H1 (cell line): Measurements from ENCODE around the gene CYP26A1. TPM values are rescaled to one million over a fixed set of nuclear protein-coding genes. Genes with fewer than 3 reads are reported as not detected.

Source experiments
- CTCF ChIA-PET: fragments of 300-600 bp; sonication (Branson Sonifier 250); formaldehyde crosslinking; loops from one replicate; lab custom pipeline; 2021; ENCODE audit not compliant: partially characterized antibody; lab: Charles Lee
- POLR2A ChIA-PET: fragments of 300-600 bp; sonication (Branson Sonifier 250); formaldehyde crosslinking; loops from one replicate; lab custom pipeline; 2021; ENCODE audit warnings: inconsistent platforms; ENCODE audit not compliant: partially characterized antibody; lab: Charles Lee
- DNase-seq, 2 experiments: peaks; one replicate each; pipeline versions ENCODE4 v3.0.0 to v3.0.0-alpha.2; 2010 to 2022; ENCODE audit warnings: low spot score in 2 of 2, low read depth in 1 of 2, mixed read lengths in 1 of 2
- FAIRE-seq: peaks from 2 replicates; lab custom pipeline; 2011; peaks lifted over from hg19 to GRCh38; lab: Jason Lieb, UNC
- H2AFZ ChIP-seq: 2 replicates; pipeline ENCODE4 v1.8.1; 2012; ENCODE audit warnings: low read length, inconsistent platforms
- H2AK5ac ChIP-seq: 2 replicates; pipeline ENCODE4 v1.6.1; 2013; ENCODE audit warnings: low read depth, low read length
- H2BK120ac ChIP-seq: replicated peaks from 2 replicates; pipeline ENCODE3; 2013; ENCODE audit warnings: low read depth, low read length, inconsistent platforms
- H2BK12ac ChIP-seq: 2 replicates; pipeline ENCODE4 v1.6.1; 2013; ENCODE audit warnings: low read depth, low read length
- H2BK15ac ChIP-seq: 2 replicates; pipeline ENCODE4 v1.6.1; 2013; ENCODE audit warnings: low read length
- H2BK20ac ChIP-seq: 2 replicates; pipeline ENCODE4 v1.6.1; 2013; ENCODE audit warnings: low read length
- H2BK5ac ChIP-seq: 2 replicates; pipeline ENCODE4 v1.6.1; 2013; ENCODE audit warnings: low read depth, low read length
- H3K14ac ChIP-seq: 2 replicates; pipeline ENCODE4 v1.6.1; 2013; ENCODE audit warnings: inconsistent platforms; ENCODE audit not compliant: insufficient read length
- H3K18ac ChIP-seq: 2 replicates; pipeline ENCODE4 v1.6.1; 2013; ENCODE audit warnings: low read length; ENCODE audit errors: extremely low read depth
- H3K23ac ChIP-seq: 2 replicates; pipeline ENCODE4 v1.6.1; 2013; ENCODE audit warnings: inconsistent platforms; ENCODE audit not compliant: insufficient read length
- H3K23me2 ChIP-seq: 2 replicates; pipeline ENCODE4 v1.6.1; 2013; ENCODE audit warnings: low read depth, low read length
- H3K27ac ChIP-seq: 2 replicates; pipeline ENCODE4 v1.6.1; 2011; ENCODE audit warnings: low read depth, low read length, inconsistent platforms
- H3K27me3 ChIP-seq, 4 experiments: replicated peaks in 1 of 4; 1 replicate in 1 of 4; 2 replicates in 3 of 4; pipeline versions ENCODE4 v1.6.1 to v1.8.1; 2011 to 2013; ENCODE audit warnings: low read length in 3 of 4, mild to moderate bottlenecking in 3 of 4, inconsistent platforms in 2 of 4, mixed read lengths in 2 of 4, moderate library complexity in 1 of 4; ENCODE audit not compliant: control insufficient read depth in 3 of 4, insufficient read depth in 3 of 4; ENCODE audit errors: extremely low read depth in 1 of 4
- H3K36me3 ChIP-seq, 4 experiments: 2 replicates each; pipeline versions ENCODE4 v1.6.1 to v1.8.1; 2011 to 2013; ENCODE audit warnings: mild to moderate bottlenecking in 4 of 4, low read length in 3 of 4, moderate library complexity in 2 of 4, control low read depth in 1 of 4, inconsistent platforms in 1 of 4; ENCODE audit not compliant: insufficient read depth in 4 of 4, control insufficient read depth in 2 of 4
- H3K4ac ChIP-seq: replicated peaks from 2 replicates; pipeline ENCODE3; 2013; ENCODE audit warnings: low read length, low read depth, mixed read lengths, inconsistent platforms; ENCODE audit not compliant: insufficient read length
- H3K4me1 ChIP-seq, 4 experiments: replicated peaks in 1 of 4; 1 replicate in 1 of 4; 2 replicates in 3 of 4; pipeline versions ENCODE4 v1.6.1 to v1.8.1; 2011 to 2013; ENCODE audit warnings: low read length in 3 of 4, inconsistent platforms in 2 of 4, mixed read lengths in 1 of 4; ENCODE audit not compliant: insufficient read depth in 4 of 4, control insufficient read depth in 3 of 4
- H3K4me2 ChIP-seq, 2 experiments: 2 replicates each; pipeline versions ENCODE4 v1.6.1 to v1.8.1; 2011 to 2013; ENCODE audit warnings: low read depth in 2 of 2, low read length in 2 of 2, control low read depth in 1 of 2, inconsistent platforms in 1 of 2, mild to moderate bottlenecking in 1 of 2; ENCODE audit not compliant: insufficient read depth in 1 of 2
- H3K4me3 ChIP-seq, 4 experiments: fragments of 200-600, 300-600 bp in 1 of 4; sonication (generic), shearing (Covaris generic), sonication (Bioruptor Twin) in 1 of 4; 2 replicates each; pipeline versions ENCODE4 v1.5.1 to v1.8.1; 2011 to 2016; ENCODE audit warnings: low read length in 4 of 4, low read depth in 3 of 4, control low read depth in 2 of 4, inconsistent platforms in 2 of 4, mild to moderate bottlenecking in 2 of 4, mixed read lengths in 1 of 4, moderate library complexity in 1 of 4; ENCODE audit not compliant: insufficient read depth in 2 of 4; ENCODE audit errors: extremely low read depth in 1 of 4
- H3K56ac ChIP-seq: replicated peaks from 2 replicates; pipeline ENCODE3; 2013; ENCODE audit warnings: low read depth, mild to moderate bottlenecking, mixed read lengths, low read length, inconsistent platforms; ENCODE audit not compliant: insufficient read length
- H3K79me1 ChIP-seq: 2 replicates; pipeline ENCODE4 v1.6.1; 2013; ENCODE audit warnings: low read depth, low read length, control low read depth
- H3K79me2 ChIP-seq, 2 experiments: 2 replicates each; pipeline versions ENCODE4 v1.6.1 to v1.8.1; 2012 to 2013; ENCODE audit warnings: low read length in 2 of 2, mild to moderate bottlenecking in 2 of 2, inconsistent platforms in 1 of 2; ENCODE audit not compliant: insufficient read depth in 2 of 2, control insufficient read depth in 1 of 2
- H3K9ac ChIP-seq, 4 experiments: replicated peaks in 1 of 4; 1 replicate in 1 of 4; 2 replicates in 3 of 4; pipeline versions ENCODE4 v1.6.1 to v1.8.1; 2011 to 2013; ENCODE audit warnings: low read depth in 3 of 4, low read length in 3 of 4, control low read depth in 2 of 4, mild to moderate bottlenecking in 2 of 4, moderate library complexity in 2 of 4, inconsistent platforms in 1 of 4; ENCODE audit errors: extremely low read depth in 1 of 4
- H3K9me3 ChIP-seq, 2 experiments: 2 replicates each; pipeline versions ENCODE4 v1.6.1 to v1.8.1; 2012 to 2013; ENCODE audit warnings: mild to moderate bottlenecking in 2 of 2, moderate library complexity in 2 of 2, control low read depth in 1 of 2, inconsistent platforms in 1 of 2, low read depth in 1 of 2, low read length in 1 of 2, mixed read lengths in 1 of 2; ENCODE audit not compliant: insufficient read depth in 2 of 2
- H4K20me1 ChIP-seq, 2 experiments: replicated peaks in 1 of 2; 2 replicates each; pipeline versions ENCODE3 to v1.8.1; 2011 to 2013; ENCODE audit warnings: inconsistent platforms in 2 of 2, low read length in 2 of 2, mild to moderate bottlenecking in 1 of 2; ENCODE audit not compliant: insufficient read depth in 2 of 2, control insufficient read depth in 1 of 2
- H4K5ac ChIP-seq: 2 replicates; pipeline ENCODE4 v1.6.1; 2013; ENCODE audit warnings: low read length, low read depth, mixed read lengths, inconsistent platforms; ENCODE audit not compliant: insufficient read length
- H4K8ac ChIP-seq: 2 replicates; pipeline ENCODE4 v1.8.0; 2013; ENCODE audit warnings: mild to moderate bottlenecking, moderate library complexity, low read length, inconsistent platforms; ENCODE audit not compliant: insufficient read depth; ENCODE audit errors: extremely low read depth
- H4K91ac ChIP-seq: replicated peaks from 2 replicates; pipeline ENCODE3; 2013; ENCODE audit warnings: low read length, mixed read lengths, inconsistent platforms; ENCODE audit not compliant: insufficient read length
- HDAC2 ChIP-seq, 2 experiments: fragments of 300-600 bp in 1 of 2; sonication (generic) in 1 of 2; IDR thresholded peaks; 2 replicates each; pipeline ENCODE4 v1.6.1; 2011 to 2012; ENCODE audit warnings: low read depth in 2 of 2, low read length in 2 of 2, mild to moderate bottlenecking in 2 of 2, moderate library complexity in 2 of 2, borderline replicate concordance in 1 of 2, inconsistent platforms in 1 of 2
- SIX5 ChIP-seq: IDR thresholded peaks from 2 replicates; pipeline ENCODE4 v1.6.1; 2011; ENCODE audit warnings: mild to moderate bottlenecking, low read depth, low read length
- WGBS, 2 experiments: shearing (Covaris generic) in 1 of 2; methylation state at CpG; one replicate each; pipeline versions ENCODE4 v1.1.6 to v1.1.7; 2013 to 2015; ENCODE audit warnings: low lambda C conversion rate in 2 of 2, mixed read lengths in 2 of 2, inconsistent platforms in 1 of 2, low coverage in 1 of 2, missing lambda C conversion rate in 1 of 2; ENCODE audit not compliant: insufficient replicate concordance in 2 of 2, insufficient coverage in 1 of 2, insufficient read length in 1 of 2; ENCODE audit errors: extremely low coverage in 1 of 2, missing lambda C conversion rate in 1 of 2; 5-methylcytosine and 5-hydroxymethylcytosine counted together
- polyA plus RNA-seq, 7 experiments: library from polyadenylated mRNA; depleted of rRNA in 3 of 7; stranded (reverse) in 5 of 7; unstranded in 2 of 7; fragments of >200 nt in 5 of 7; fragments of 200-250 nt in 2 of 7; gene quantifications; 1 replicate in 5 of 7; 2 replicates in 1 of 7; 4 replicates in 1 of 7; pipeline versions ENCODE4 v1.2.1 to v1.2.3, GENCODE V29; 2011 to 2013; ENCODE audit warnings: missing spikeins in 2 of 7, mixed read lengths in 2 of 7
- total RNA-seq: library from RNA; stranded (reverse); fragmentation: NEBNext Ultra II Directional; extraction: Animal tissue kit (Norgen Biotek cat#: 25700); gene quantifications from 2 replicates; pipeline ENCODE4 v1.2.1, GENCODE V29; 2021

CYP26A1 gene
- total and polyA plus RNA-seq, 2 of the 8 experiments (the other 6 are each of a cell fraction or from before 2014, with no cell fraction given) = 5.0 to 9.1 TPM

DNA sequence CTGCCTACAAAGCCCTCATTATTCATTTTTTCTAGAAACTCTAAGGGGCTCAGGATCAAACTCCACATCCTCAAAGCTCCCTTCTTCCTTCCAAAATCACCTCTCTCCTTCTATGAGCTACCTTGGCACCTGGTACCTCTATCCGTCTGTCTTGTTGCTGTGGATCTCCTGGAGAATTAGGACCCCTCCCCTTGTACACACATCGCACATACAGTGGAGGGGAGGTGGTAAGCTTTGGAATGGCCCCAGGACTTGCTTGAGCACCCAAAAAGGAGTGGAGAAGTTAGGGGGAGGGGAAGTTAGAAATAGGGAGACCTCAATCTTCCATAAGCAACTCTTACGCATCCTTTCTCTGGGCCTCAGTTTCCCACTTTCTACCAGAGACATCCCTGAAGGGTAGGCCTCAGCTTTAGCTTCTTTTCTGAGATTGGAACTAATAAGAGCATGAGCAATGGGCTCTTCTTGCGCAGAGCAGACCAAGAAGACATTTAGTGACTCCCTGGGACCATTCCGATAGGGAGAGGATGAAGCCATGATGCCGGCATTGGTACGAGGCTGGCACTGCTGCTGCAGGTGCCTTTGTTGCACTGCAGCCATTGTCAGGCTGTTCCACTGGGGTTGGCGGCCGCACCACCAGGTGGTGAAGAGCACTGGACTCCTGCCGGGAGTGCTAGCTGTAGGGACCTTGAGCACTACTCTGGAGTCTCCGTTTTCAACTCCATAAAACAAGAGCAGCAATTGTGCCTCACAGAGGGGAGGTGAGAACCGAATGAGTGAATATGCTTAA, 8.6 kb upstream of the CYP26A1 start:
- no peak overlapping the region for H3K9ac ChIP-seq
- H3K23me2 ChIP-seq = peaks cover 17% of the 10 kb centered on the region; the same call in 1 of the 2 replicates
- peak overlapping the region; percentile 6 to 54 (median 30); a peak in 7 of 8 replicates for H3K4me3 ChIP-seq
- no peak overlapping the region for H2BK12ac ChIP-seq
- no peak overlapping the region for H3K14ac ChIP-seq
- peak overlapping the region; percentile 73 to 74 for H3K4me2 ChIP-seq
- peaks cover 3 to 39% (median 33%) of the 10 kb centered on the region in 4 experiments for H3K4me1 ChIP-seq
- peak overlapping the region; percentile 13; the same call in 1 of the 2 replicates for H3K18ac ChIP-seq
- 45% methylated on average over 12 of the region's 12 CpGs; no CpG with 5 or more reads in 1 of the 2 experiments for WGBS, 2 experiments
- no peak overlapping the region for H4K91ac ChIP-seq
- no peak overlapping the region for H4K8ac ChIP-seq
- no peak overlapping the region for H2BK15ac ChIP-seq
- no peak overlapping the region for H2AK5ac ChIP-seq
- no peak overlapping the region for H3K4ac ChIP-seq
- H3K79me2 ChIP-seq = no peaks in the 10 kb centered on the region
- no peak for DNase-seq
- H3K27ac ChIP-seq = no peak overlapping the region
- H4K5ac ChIP-seq = no peak overlapping the region
- H3K27me3 ChIP-seq = peaks cover 100% of the 10 kb centered on the region in 4 experiments
- TF ChIP-seq SIX5 = no peak
- no peak for TF ChIP-seq HDAC2 (IDR thresholded peaks at IDR 0.05; ENCODE audit: borderline replicate concordance in 1 of 2, low read depth in 2 of 2, low read length in 2 of 2)
- TF ChIP-seq, all 59 proteins: peak for 0
- ChIA-PET POLR2A (interaction anchor here (1.2 to 5.7 kb wide), 2 partner anchors 9 to 11 kb away, joined by 3 to 26 read pairs; partner anchors contain the start of gene CYP26A1), CTCF (interaction anchor here (0.5 to 14.8 kb wide), 21 partner anchors 9 to 486 kb away, joined by 3 to 147 read pairs (median 3); partner anchors contain the start of gene CYP26A1)
- Histone ChIP-seq H3K9me3 (no peaks in the 10 kb centered on the region; a peak in 1 of 4 replicates), H3K56ac (no peak overlapping the region), H3K23ac (no peak overlapping the region), H3K79me1 (no peaks in the 10 kb centered on the region), H2BK20ac (no peak overlapping the region), H3K36me3 (peaks cover 0 to 20% (median 1%) of the 10 kb centered on the region in 4 experiments; a peak in 1 of 8 replicates), H2BK120ac (no peak overlapping the region), H2AFZ (no peak overlapping the region), H4K20me1 (peaks cover 9 to 33% of the 10 kb centered on the region in 2 experiments), H2BK5ac (no peak overlapping the region)
- no peak for FAIRE-seq
